Measurements from ENCODE around the gene SMO. TPM values are rescaled to one million over a fixed set of nuclear protein-coding genes. Genes with fewer than 3 reads are reported as not detected.

SMO gene
- total and polyA plus RNA-seq, 4 donors = 2.9 to 16.3 (median 10.7) TPM

GRCh38 chr7:129189661-129190310 is 1.4 kb downstream of the SMO start (continued):
- TF ChIP-seq ZBTB33 (IDR thresholded peaks at IDR 0.05) = no peak
- TF ChIP-seq SP1 (IDR thresholded peaks at IDR 0.05) = no peak
- TF ChIP-seq ATF3 (IDR thresholded peaks at IDR 0.05) = no peak
- no peak for TF ChIP-seq EGR1 (IDR thresholded peaks at IDR 0.05; ENCODE audit: low read depth in 2 of 2)
- TF ChIP-seq MAX (IDR thresholded peaks at IDR 0.05) = no peak

GRCh38 chr7:129191272-129191671 is 2.8 kb downstream of the SMO start:
- no peak overlapping the region for H3K9ac ChIP-seq (ENCODE audit: low read depth in 1 of 2, low read length in 2 of 2)
- H3K9me3 ChIP-seq (ENCODE audit: control insufficient read depth in 4 of 4, low read length in 3 of 4) = no peaks in the 10 kb centered on the region
- DNase-seq (ENCODE audit: low spot score) = no peak
- TF ChIP-seq FOXA2 (IDR thresholded peaks at IDR 0.05) (no peak), GABPA (IDR thresholded peaks at IDR 0.05 in 1 of 2, conservative IDR thresholded peaks at IDR 0.05 in 1 of 2) (no peak), CTCF (IDR thresholded peaks at IDR 0.05; ENCODE audit: low read depth, low read length, missing input control) (no peak), ZBTB33 (IDR thresholded peaks at IDR 0.05) (no peak), TAF1 (conservative IDR thresholded peaks at IDR 0.05) (no peak), ATF3 (IDR thresholded peaks at IDR 0.05) (no peak), RXRA (IDR thresholded peaks at IDR 0.05) (no peak), JUND (IDR thresholded peaks at IDR 0.05) (no peak), YY1 (IDR thresholded peaks at IDR 0.05) (no peak), NR2F2 (IDR thresholded peaks at IDR 0.05) (no peak), REST (IDR thresholded peaks at IDR 0.05) (no peak), HNF4G (IDR thresholded peaks at IDR 0.05) (no peak), FOXA1 (IDR thresholded peaks at IDR 0.05) (no peak)
- 37% methylated on average over 3 of the region's 3 CpGs for WGBS
- peaks cover 1 to 38% (median 24%) of the 10 kb centered on the region in 4 donors for H3K4me1 ChIP-seq (ENCODE audit: control insufficient read depth in 4 of 4, insufficient read depth in 4 of 4, low read length in 3 of 4)
- H3K27ac ChIP-seq (ENCODE audit: low read depth in 1 of 2, low read length in 2 of 2) = no peak overlapping the region
- H3K27me3 ChIP-seq (ENCODE audit: control insufficient read depth in 4 of 4, insufficient read depth in 4 of 4, low read length in 3 of 4) = no peaks in the 10 kb centered on the region
- no peaks in the 10 kb centered on the region for H3K36me3 ChIP-seq (ENCODE audit: control insufficient read depth in 4 of 4, insufficient read depth in 3 of 4, low read depth in 1 of 4, low read length in 3 of 4)
- no peak overlapping the region for H3K4me3 ChIP-seq (ENCODE audit: low read depth in 1 of 3, low read length in 3 of 3)

Measured in liver (tissue), 9 donors.